ENCODE measurements around the gene SH2B2.

The SH2B2 gene

GRCh38 chr7:102286237-102287110 is at the start of gene SH2B2:
SH2B2 (plus strand) TSS chr7:102286868; CDS start chr7:102300551, 13,683 bp downstream.
- DNase-seq (ENCODE audit: low read depth), result peak; percentile 71

GRCh38 chr7:102239206-102239820 is 47.4 kb upstream of the SH2B2 start:
- no peak for DNase-seq (ENCODE audit: low read depth)

GRCh38 chr7:102241431-102241830 is 45.2 kb upstream of the SH2B2 start:
- no peak for DNase-seq (ENCODE audit: low read depth)

GRCh38 chr7:102244601-102245000 is 42.1 kb upstream of the SH2B2 start:
- DNase-seq (ENCODE audit: low read depth), result no peak

GRCh38 chr7:102248081-102248455 is 38.6 kb upstream of the SH2B2 start:
- DNase-seq (ENCODE audit: low read depth), result no peak

GRCh38 chr7:102248456-102249395 is 37.9 kb upstream of the SH2B2 start:
- DNase-seq (ENCODE audit: low read depth), result no peak

- no peak for DNase-seq (ENCODE audit: low read depth)
Observed at GRCh38 chr7:102251531-102252365, 34.9 kb upstream of the SH2B2 start.

GRCh38 chr7:102252366-102252982 is 34.2 kb upstream of the SH2B2 start:
- DNase-seq (ENCODE audit: low read depth), result no peak

- no peak for DNase-seq (ENCODE audit: low read depth)
Observed at GRCh38 chr7:102253066-102253972, 33.3 kb upstream of the SH2B2 start.

- DNase-seq (ENCODE audit: low read depth), result no peak
Observed at GRCh38 chr7:102253973-102254370, 32.7 kb upstream of the SH2B2 start.

GRCh38 chr7:102254521-102254920 is 32.1 kb upstream of the SH2B2 start:
- no peak for DNase-seq (ENCODE audit: low read depth)

GRCh38 chr7:102255501-102255900 is 31.2 kb upstream of the SH2B2 start:
- DNase-seq (ENCODE audit: low read depth), result no peak

- no peak for DNase-seq (ENCODE audit: low read depth)
Observed at GRCh38 chr7:102255916-102256315, 30.8 kb upstream of the SH2B2 start.

- no peak for DNase-seq (ENCODE audit: low read depth)
Observed at GRCh38 chr7:102258073-102258748, 28.5 kb upstream of the SH2B2 start.

GRCh38 chr7:102258749-102259107 is 27.9 kb upstream of the SH2B2 start:
- no peak for DNase-seq (ENCODE audit: low read depth)

GRCh38 chr7:102260856-102261255 is 25.8 kb upstream of the SH2B2 start:
- DNase-seq (ENCODE audit: low read depth), result peak; percentile 14

GRCh38 chr7:102261451-102261850 is 25.2 kb upstream of the SH2B2 start:
- no peak for DNase-seq (ENCODE audit: low read depth)

GRCh38 chr7:102262546-102262945 is 24.1 kb upstream of the SH2B2 start:
- no peak for DNase-seq (ENCODE audit: low read depth)

- peak; percentile 61 for DNase-seq (ENCODE audit: low read depth)
Observed at GRCh38 chr7:102264367-102264891, 22.2 kb upstream of the SH2B2 start.
